Cardiac muscle cell (in vitro differentiated cells and primary cell): ENCODE data around the gene ADAT3. TPM values are rescaled to one million over a fixed set of nuclear protein-coding genes. Genes with fewer than 3 reads are reported as not detected.

Experiments
- DNase-seq, 2 donors: peaks; one replicate each; pipeline versions ENCODE4 v3.0.0 to v3.0.0-alpha.2; 2010 to 2017; ENCODE audit warnings: low read depth in 1 of 2, low spot score in 1 of 2
- H3K27ac ChIP-seq: fragments of 200-600 bp; sonication (generic); 2 replicates; pipeline ENCODE4 v1.5.1; 2016
- H3K27me3 ChIP-seq: fragments of 200-600 bp; sonication (generic); 2 replicates; pipeline ENCODE4 v1.6.0; 2016; ENCODE audit warnings: control low read depth
- H3K36me3 ChIP-seq: fragments of 200-600 bp; sonication (generic); 2 replicates; pipeline ENCODE4 v1.5.1; 2016; ENCODE audit warnings: control low read depth
- H3K4me1 ChIP-seq: fragments of 200-600 bp; sonication (generic); 2 replicates; pipeline ENCODE4 v1.8.1; 2017; ENCODE audit warnings: low read depth, mild to moderate bottlenecking, mixed run types
- H3K4me3 ChIP-seq: fragments of 200-600 bp; sonication (generic); 2 replicates; pipeline ENCODE4 v1.5.1; 2016; ENCODE audit warnings: mild to moderate bottlenecking
- H3K9me3 ChIP-seq: fragments of 200-600 bp; sonication (generic); 2 replicates; pipeline ENCODE4 v1.5.1; 2017; ENCODE audit warnings: low read depth, mild to moderate bottlenecking, control low read depth
- CTCF ChIP-seq: IDR thresholded peaks from 2 replicates; pipeline ENCODE4 v1.5.1; 2012; ENCODE audit warnings: low read depth, mild to moderate bottlenecking, low read length
- polyA plus RNA-seq: library from polyadenylated mRNA; unstranded; fragments of >200 nt; fragmentation: Nextera tagmentation; extraction: Ambion mirVana; gene quantifications from 2 replicates; pipeline ENCODE4 v1.2.1, GENCODE V29; 2016
- total RNA-seq: library from RNA; depleted of rRNA; stranded (reverse); fragments of >200 nt; gene quantifications from 2 replicates; pipeline ENCODE4 v1.2.3, GENCODE V29; 2016

The ADAT3 gene
- total and polyA plus RNA-seq, 2 experiments from 2014 or later: 11.2 to 14.3 TPM

GRCh38 chr19:1858412-1859081 lies 46.7 kb upstream of the ADAT3 start:
- no peak for DNase-seq
- Histone ChIP-seq H3K9me3 (no peaks in the 10 kb centered on the region), H3K4me1 (peaks cover 50% of the 10 kb centered on the region), H3K36me3 (no peaks in the 10 kb centered on the region), H3K27ac (no peak overlapping the region), H3K4me3 (no peak overlapping the region), H3K27me3 (peaks cover 3% of the 10 kb centered on the region)
- no peak for TF ChIP-seq CTCF

- Histone ChIP-seq H3K4me1 (peaks cover 44% of the 10 kb centered on the region), H3K36me3 (no peaks in the 10 kb centered on the region), H3K9me3 (no peaks in the 10 kb centered on the region), H3K27ac (no peak overlapping the region), H3K4me3 (no peak overlapping the region), H3K27me3 (peaks cover 3% of the 10 kb centered on the region)
- DNase-seq: no peak
- no peak for TF ChIP-seq CTCF
These were observed 45.8 kb upstream of the ADAT3 start for GRCh38 chr19:1859331-1859781.

GRCh38 chr19:1860042-1860775 lies 45.0 kb upstream of the ADAT3 start:
- TF ChIP-seq CTCF: no peak
- no peak overlapping the region for H3K4me3 ChIP-seq
- peaks cover 36% of the 10 kb centered on the region for H3K4me1 ChIP-seq
- no peaks in the 10 kb centered on the region for H3K9me3 ChIP-seq
- no peaks in the 10 kb centered on the region for H3K36me3 ChIP-seq
- H3K27ac ChIP-seq: no peak overlapping the region
- peak; percentile 67 to 87 for DNase-seq
- H3K27me3 ChIP-seq: peaks cover 3% of the 10 kb centered on the region

- H3K4me1 ChIP-seq: peaks cover 30% of the 10 kb centered on the region
- peaks cover 3% of the 10 kb centered on the region for H3K27me3 ChIP-seq
- DNase-seq: no peak
- no peak overlapping the region for H3K27ac ChIP-seq
- TF ChIP-seq CTCF: no peak
- peak overlapping the region; percentile 85 for H3K4me3 ChIP-seq
- H3K9me3 ChIP-seq: no peaks in the 10 kb centered on the region
- H3K36me3 ChIP-seq: no peaks in the 10 kb centered on the region
These were observed 44.2 kb upstream of the ADAT3 start for GRCh38 chr19:1860821-1861598.

GRCh38 chr19:1861599-1862031 lies 43.6 kb upstream of the ADAT3 start:
- DNase-seq: no peak

More at GRCh38 chr19:1861599-1862031, 43.6 kb upstream of the ADAT3 start:
- Histone ChIP-seq H3K4me1 (peaks cover 24% of the 10 kb centered on the region), H3K4me3 (peak overlapping the region; percentile 85), H3K9me3 (no peaks in the 10 kb centered on the region), H3K27me3 (peaks cover 3% of the 10 kb centered on the region), H3K36me3 (no peaks in the 10 kb centered on the region), H3K27ac (no peak overlapping the region)
- no peak for TF ChIP-seq CTCF
